Measurements from ENCODE around the gene ZBTB48.

Gene ZBTB48

GRCh38 chr1:6579374-6580118, at the start of gene ZBTB48:
TSS of gene ZBTB48 (plus strand) at chr1:6579994. CDS start at chr1:6580610, 616 bp downstream.
- Histone ChIP-seq H3K36me3 (ENCODE audit: control insufficient read depth in 2 of 2, insufficient read depth in 2 of 2, low read length in 2 of 2) (peaks cover 4 to 6% of the 10 kb centered on the region in 2 donors), H3K9ac (ENCODE audit: low read length in 2 of 2) (peak within 1 kb of the TSS; percentile 87 to 92), H3K4me3 (ENCODE audit: low read length in 2 of 2) (peak within 1 kb of the TSS; percentile 84), H3K27me3 (ENCODE audit: control insufficient read depth in 1 of 2, insufficient read depth in 2 of 2, low read length in 2 of 2) (no peaks in the 10 kb centered on the region), H3K4me1 (ENCODE audit: control insufficient read depth, insufficient read depth, low read length) (peaks cover 25% of the 10 kb centered on the region), H3K9me3 (ENCODE audit: control insufficient read depth in 2 of 2, low read length in 2 of 2) (no peaks in the 10 kb centered on the region), H3K27ac (ENCODE audit: low read length) (peak within 1 kb of the TSS; percentile 94)

- no peak overlapping the region for H3K9ac ChIP-seq (ENCODE audit: low read length in 2 of 2)
- H3K36me3 ChIP-seq (ENCODE audit: control insufficient read depth in 2 of 2, insufficient read depth in 2 of 2, low read length in 2 of 2), result peaks cover 59 to 60% of the 10 kb centered on the region in 2 donors
- H3K4me3 ChIP-seq (ENCODE audit: low read length in 2 of 2), result no peak overlapping the region
- H3K27me3 ChIP-seq (ENCODE audit: control insufficient read depth in 1 of 2, insufficient read depth in 2 of 2, low read length in 2 of 2), result no peaks in the 10 kb centered on the region
- no peak overlapping the region for H3K27ac ChIP-seq (ENCODE audit: low read length)
- no peaks in the 10 kb centered on the region for H3K9me3 ChIP-seq (ENCODE audit: control insufficient read depth in 2 of 2, low read length in 2 of 2)
- no peaks in the 10 kb centered on the region for H3K4me1 ChIP-seq (ENCODE audit: control insufficient read depth, insufficient read depth, low read length)
Measured at GRCh38 chr1:6530504-6531160, 49.2 kb upstream of the ZBTB48 start.

GRCh38 chr1:6531996-6532395, 47.8 kb upstream of the ZBTB48 start:
- Histone ChIP-seq H3K4me3 (ENCODE audit: low read length in 2 of 2) (no peak overlapping the region), H3K9ac (ENCODE audit: low read length in 2 of 2) (no peak overlapping the region), H3K9me3 (ENCODE audit: control insufficient read depth in 2 of 2, low read length in 2 of 2) (no peaks in the 10 kb centered on the region), H3K27ac (ENCODE audit: low read length) (no peak overlapping the region), H3K27me3 (ENCODE audit: control insufficient read depth in 1 of 2, insufficient read depth in 2 of 2, low read length in 2 of 2) (no peaks in the 10 kb centered on the region), H3K36me3 (ENCODE audit: control insufficient read depth in 2 of 2, insufficient read depth in 2 of 2, low read length in 2 of 2) (peaks cover 47 to 52% of the 10 kb centered on the region in 2 donors), H3K4me1 (ENCODE audit: control insufficient read depth, insufficient read depth, low read length) (no peaks in the 10 kb centered on the region)

GRCh38 chr1:6534248-6534822, 45.5 kb upstream of the ZBTB48 start:
- no peaks in the 10 kb centered on the region for H3K9me3 ChIP-seq (ENCODE audit: control insufficient read depth in 2 of 2, low read length in 2 of 2)
- H3K4me3 ChIP-seq (ENCODE audit: low read length in 2 of 2), result no peak overlapping the region
- H3K36me3 ChIP-seq (ENCODE audit: control insufficient read depth in 2 of 2, insufficient read depth in 2 of 2, low read length in 2 of 2), result peaks cover 33 to 39% of the 10 kb centered on the region in 2 donors
- no peaks in the 10 kb centered on the region for H3K27me3 ChIP-seq (ENCODE audit: control insufficient read depth in 1 of 2, insufficient read depth in 2 of 2, low read length in 2 of 2)
- no peaks in the 10 kb centered on the region for H3K4me1 ChIP-seq (ENCODE audit: control insufficient read depth, insufficient read depth, low read length)
- no peak overlapping the region for H3K9ac ChIP-seq (ENCODE audit: low read length in 2 of 2)
- H3K27ac ChIP-seq (ENCODE audit: low read length), result no peak overlapping the region

- H3K27ac ChIP-seq (ENCODE audit: low read length), result no peak overlapping the region
- peaks cover 33 to 39% of the 10 kb centered on the region in 2 donors for H3K36me3 ChIP-seq (ENCODE audit: control insufficient read depth in 2 of 2, insufficient read depth in 2 of 2, low read length in 2 of 2)
- no peak overlapping the region for H3K9ac ChIP-seq (ENCODE audit: low read length in 2 of 2)
- no peaks in the 10 kb centered on the region for H3K4me1 ChIP-seq (ENCODE audit: control insufficient read depth, insufficient read depth, low read length)
- no peak overlapping the region for H3K4me3 ChIP-seq (ENCODE audit: low read length in 2 of 2)
- H3K27me3 ChIP-seq (ENCODE audit: control insufficient read depth in 1 of 2, insufficient read depth in 2 of 2, low read length in 2 of 2), result no peaks in the 10 kb centered on the region
- H3K9me3 ChIP-seq (ENCODE audit: control insufficient read depth in 2 of 2, low read length in 2 of 2), result no peaks in the 10 kb centered on the region
Measured at GRCh38 chr1:6535214-6535613, 44.6 kb upstream of the ZBTB48 start.

DNA sequence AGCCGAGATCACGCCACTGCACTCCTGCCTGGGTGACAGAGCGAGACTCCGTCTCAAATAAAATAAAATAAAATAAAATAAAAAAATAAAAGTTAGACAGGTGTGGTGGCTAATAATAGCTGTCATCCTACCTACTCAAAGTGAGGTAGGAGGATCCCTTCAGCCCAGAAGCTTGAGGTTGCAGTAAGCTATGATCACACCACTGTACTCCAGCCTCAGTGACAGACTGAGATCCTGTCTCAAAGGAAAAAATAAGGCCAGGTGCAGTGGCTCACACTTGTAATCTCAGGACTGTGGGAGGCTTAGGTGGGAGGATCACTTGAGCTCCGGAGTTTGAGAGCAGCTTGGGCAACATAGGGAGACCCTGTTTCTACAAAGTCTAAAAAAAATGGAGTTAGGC, 43.5 kb upstream of the ZBTB48 start:
- peaks cover 28 to 33% of the 10 kb centered on the region in 2 donors for H3K36me3 ChIP-seq (ENCODE audit: control insufficient read depth in 2 of 2, insufficient read depth in 2 of 2, low read length in 2 of 2)

GRCh38 chr1:6538956-6539355, 40.8 kb upstream of the ZBTB48 start:
- no peak overlapping the region for H3K27ac ChIP-seq (ENCODE audit: low read length)
- no peak overlapping the region for H3K9ac ChIP-seq (ENCODE audit: low read length in 2 of 2)
- H3K9me3 ChIP-seq (ENCODE audit: control insufficient read depth in 2 of 2, low read length in 2 of 2), result no peaks in the 10 kb centered on the region
- no peak overlapping the region for H3K4me3 ChIP-seq (ENCODE audit: low read length in 2 of 2)
- no peaks in the 10 kb centered on the region for H3K4me1 ChIP-seq (ENCODE audit: control insufficient read depth, insufficient read depth, low read length)
- H3K27me3 ChIP-seq (ENCODE audit: control insufficient read depth in 1 of 2, insufficient read depth in 2 of 2, low read length in 2 of 2), result no peaks in the 10 kb centered on the region
- peaks cover 10 to 11% of the 10 kb centered on the region in 2 donors for H3K36me3 ChIP-seq (ENCODE audit: control insufficient read depth in 2 of 2, insufficient read depth in 2 of 2, low read length in 2 of 2)

More for the DNA sequence above, 43.5 kb upstream of the ZBTB48 start:
- no peak overlapping the region for H3K9ac ChIP-seq (ENCODE audit: low read length in 2 of 2)
- H3K9me3 ChIP-seq (ENCODE audit: control insufficient read depth in 2 of 2, low read length in 2 of 2), result no peaks in the 10 kb centered on the region
- H3K27ac ChIP-seq (ENCODE audit: low read length), result no peak overlapping the region
- no peak overlapping the region for H3K4me3 ChIP-seq (ENCODE audit: low read length in 2 of 2)
- H3K27me3 ChIP-seq (ENCODE audit: control insufficient read depth in 1 of 2, insufficient read depth in 2 of 2, low read length in 2 of 2), result no peaks in the 10 kb centered on the region
- H3K4me1 ChIP-seq (ENCODE audit: control insufficient read depth, insufficient read depth, low read length), result no peaks in the 10 kb centered on the region

DNA sequence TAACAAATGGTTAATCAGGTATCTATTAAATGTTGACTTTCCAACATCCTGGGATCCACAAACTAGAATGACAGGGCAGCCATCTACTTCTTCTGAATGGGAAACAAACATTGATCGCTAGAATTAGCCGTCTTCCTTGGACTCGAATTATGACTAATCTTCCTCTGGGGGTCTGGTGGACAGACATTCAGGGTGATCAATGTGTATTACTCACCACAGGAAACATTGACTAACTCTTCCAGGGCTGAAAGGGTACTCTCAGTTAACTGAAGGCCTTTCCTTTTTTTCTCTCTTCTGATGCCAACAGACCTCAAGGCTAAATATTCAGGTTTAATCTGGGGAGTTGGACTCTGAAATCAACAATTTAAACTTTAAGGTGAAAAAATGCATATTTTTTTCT, 35.0 kb upstream of the ZBTB48 start:
- Histone ChIP-seq H3K27me3 (ENCODE audit: control insufficient read depth in 1 of 2, insufficient read depth in 2 of 2, low read length in 2 of 2) (no peaks in the 10 kb centered on the region), H3K9ac (ENCODE audit: low read length in 2 of 2) (no peak overlapping the region), H3K4me3 (ENCODE audit: low read length in 2 of 2) (no peak overlapping the region), H3K9me3 (ENCODE audit: control insufficient read depth in 2 of 2, low read length in 2 of 2) (no peaks in the 10 kb centered on the region), H3K36me3 (ENCODE audit: control insufficient read depth in 2 of 2, insufficient read depth in 2 of 2, low read length in 2 of 2) (peaks cover 35 to 49% of the 10 kb centered on the region in 2 donors), H3K27ac (ENCODE audit: low read length) (no peak overlapping the region), H3K4me1 (ENCODE audit: control insufficient read depth, insufficient read depth, low read length) (no peaks in the 10 kb centered on the region)

DNA sequence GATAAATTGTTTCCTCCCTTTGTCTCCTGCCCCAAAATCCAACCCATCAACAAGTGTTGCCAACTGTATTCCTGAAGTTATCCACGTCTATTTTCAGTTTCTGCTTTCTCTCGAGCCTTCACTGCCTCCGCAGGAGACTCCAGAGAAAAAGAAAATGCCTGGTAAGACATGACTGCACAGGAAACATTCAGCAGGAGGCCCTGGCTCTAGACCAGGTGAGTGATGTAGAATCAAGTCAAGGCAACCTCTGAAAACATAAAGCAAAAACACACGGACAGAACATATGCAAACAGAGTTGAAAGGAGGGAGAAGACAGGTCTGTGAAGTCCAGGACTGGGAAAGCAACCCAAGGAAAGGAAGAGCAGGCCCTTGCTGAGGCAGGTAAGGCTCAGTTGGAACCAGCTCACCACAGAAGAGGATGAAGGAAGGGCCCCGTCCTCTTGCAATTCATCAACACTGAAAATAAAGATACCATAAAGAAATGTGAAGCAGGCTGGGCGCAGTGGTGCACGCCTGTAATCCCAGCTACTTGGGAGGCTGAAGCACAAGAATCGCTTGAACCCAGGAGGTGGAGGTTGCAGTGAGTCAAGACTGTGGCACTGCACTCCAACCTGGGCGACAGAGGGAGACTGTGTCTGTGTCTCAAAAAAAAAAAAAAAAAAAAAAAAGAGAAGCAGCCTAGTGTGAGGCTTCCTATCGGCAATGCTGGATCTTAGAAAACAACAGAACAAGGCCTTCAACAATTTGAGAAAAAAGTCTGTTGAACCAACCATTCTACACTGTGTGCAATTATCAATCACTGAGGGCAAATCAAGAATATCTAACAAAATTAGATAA, 34.3 kb upstream of the ZBTB48 start:
- Histone ChIP-seq H3K9ac (ENCODE audit: low read length in 2 of 2) (no peak overlapping the region), H3K36me3 (ENCODE audit: control insufficient read depth in 2 of 2, insufficient read depth in 2 of 2, low read length in 2 of 2) (peaks cover 35 to 49% of the 10 kb centered on the region in 2 donors), H3K27me3 (ENCODE audit: control insufficient read depth in 1 of 2, insufficient read depth in 2 of 2, low read length in 2 of 2) (no peaks in the 10 kb centered on the region)

GRCh38 chr1:6546326-6546725, 33.5 kb upstream of the ZBTB48 start:
- Histone ChIP-seq H3K36me3 (ENCODE audit: control insufficient read depth in 2 of 2, insufficient read depth in 2 of 2, low read length in 2 of 2) (peaks cover 33 to 47% of the 10 kb centered on the region in 2 donors), H3K9ac (ENCODE audit: low read length in 2 of 2) (no peak overlapping the region), H3K4me3 (ENCODE audit: low read length in 2 of 2) (no peak overlapping the region), H3K4me1 (ENCODE audit: control insufficient read depth, insufficient read depth, low read length) (no peaks in the 10 kb centered on the region), H3K9me3 (ENCODE audit: control insufficient read depth in 2 of 2, low read length in 2 of 2) (no peaks in the 10 kb centered on the region), H3K27me3 (ENCODE audit: control insufficient read depth in 1 of 2, insufficient read depth in 2 of 2, low read length in 2 of 2) (no peaks in the 10 kb centered on the region), H3K27ac (ENCODE audit: low read length) (no peak overlapping the region)

More for the DNA sequence above, 34.3 kb upstream of the ZBTB48 start:
- Histone ChIP-seq H3K4me1 (ENCODE audit: control insufficient read depth, insufficient read depth, low read length) (no peaks in the 10 kb centered on the region), H3K27ac (ENCODE audit: low read length) (no peak overlapping the region), H3K4me3 (ENCODE audit: low read length in 2 of 2) (no peak overlapping the region), H3K9me3 (ENCODE audit: control insufficient read depth in 2 of 2, low read length in 2 of 2) (no peaks in the 10 kb centered on the region)
